ENCODE results near the gene ICA1.

- TF ChIP-seq CTCF (IDR thresholded peaks at IDR 0.05 in 4 of 5, conservative IDR thresholded peaks at IDR 0.05 in 1 of 5) (no peak), POLR2A (IDR thresholded peaks at IDR 0.05) (no peak)
These were observed 75.9 kb downstream of the ICA1 start for GRCh38 chr7:8185926-8186683.

Data from gastrocnemius medialis (tissue), 4 donors.